A549 (cell line): ENCODE data around the gene HUS1B.

ENCODE experiments used
- CEBPB ChIP-seq, 2 experiments: fragments of >200 bp in 1 of 2; sonication (Bioruptor Twin) in 1 of 2; formaldehyde crosslinking in 1 of 2; IDR thresholded peaks; 2 replicates each; pipeline ENCODE4 v1.6.1; 2012 to 2016
- CHD2 ChIP-seq: fragments of 150-350 bp; IDR thresholded peaks from 2 replicates; pipeline ENCODE4 v1.6.1; 2014; ENCODE audit warnings: low read length; ENCODE audit not compliant: partially characterized antibody
- JUN ChIP-seq, 2 experiments: fragments of >200 bp; sonication (Bioruptor Twin); formaldehyde crosslinking; IDR thresholded peaks; 2 replicates in 1 of 2; 3 replicates in 1 of 2; pipeline ENCODE4 v1.6.1; 2016 to 2017
- POLR2A ChIP-seq: IDR thresholded peaks from 2 replicates; pipeline ENCODE4 v1.6.1; 2012; ENCODE audit warnings: mild to moderate bottlenecking, low read length
- RFX5 ChIP-seq: fragments of 450-650 bp; IDR thresholded peaks from 2 replicates; pipeline ENCODE4 v1.7.1; 2014; ENCODE audit warnings: antibody characterized with exemption, mild to moderate bottlenecking, moderate library complexity
- ZFP36 ChIP-seq: fragments of 450-650 bp; IDR thresholded peaks from 2 replicates; pipeline ENCODE4 v1.6.1; 2014; ENCODE audit warnings: borderline replicate concordance; ENCODE audit not compliant: partially characterized antibody
- TF ChIP-seq, protein P1 (sequence below): fragments of >200 bp; sonication (Bioruptor Twin); formaldehyde crosslinking; IDR thresholded peaks from 3 replicates; pipeline ENCODE4 v1.5.1; 2016
- TF ChIP-seq, protein P2 (sequence below): fragments of 150-350 bp; IDR thresholded peaks from 2 replicates; pipeline ENCODE4 v1.6.1; 2014; ENCODE audit warnings: low read depth, mild to moderate bottlenecking, low read length
- TF ChIP-seq, protein P3 (sequence below): fragments of 200-600 bp; sonication (generic); IDR thresholded peaks from 2 replicates; pipeline ENCODE4 v1.6.1; 2016; ENCODE audit warnings: antibody characterized with exemption, mild to moderate bottlenecking, moderate library complexity
- TF ChIP-seq, protein P4 (sequence below): fragments of 450-650 bp; IDR thresholded peaks from 2 replicates; pipeline ENCODE4 v1.6.1; 2014; ENCODE audit warnings: antibody characterized with exemption
- TF ChIP-seq, protein P5 (sequence below): fragments of >200 bp; sonication (Bioruptor Twin); formaldehyde crosslinking; IDR thresholded peaks from 3 replicates; pipeline ENCODE4 v1.6.1; 2016
- TF ChIP-seq, protein P6 (sequence below): IDR thresholded peaks from 2 replicates; pipeline ENCODE4 v1.6.1; 2012
- TF ChIP-seq, protein P7 (sequence below): IDR thresholded peaks from 2 replicates; pipeline ENCODE4 v1.6.1; 2012

DNA sequence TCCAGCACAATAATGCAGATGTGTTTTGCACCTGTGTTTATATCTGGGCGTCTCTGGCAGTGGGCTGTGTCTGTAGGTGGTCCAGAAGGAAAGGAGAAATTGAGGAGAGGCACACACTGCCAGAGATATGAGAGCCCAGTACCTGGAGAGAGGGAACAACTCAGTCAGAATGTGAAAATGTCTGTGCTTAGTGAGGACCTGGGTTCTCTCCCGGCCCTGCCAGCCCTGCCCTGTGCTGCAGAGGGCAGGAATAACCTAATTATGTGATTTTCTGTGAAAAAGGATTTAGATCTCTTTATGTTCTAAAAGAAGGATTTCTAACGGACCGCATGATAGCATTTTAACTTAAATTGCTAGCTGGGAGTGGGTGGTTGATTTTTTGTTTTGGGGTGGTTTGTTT lies 44.3 kb upstream of the HUS1B start:
- TF ChIP-seq ZFP36 (no peak), CHD2 (no peak), JUN (IDR thresholded peaks at IDR 0.05) (no peak), RFX5 (no peak), POLR2A (no peak), CEBPB (IDR thresholded peaks at IDR 0.05) (no peak)
- TF ChIP-seq, protein P1, sequence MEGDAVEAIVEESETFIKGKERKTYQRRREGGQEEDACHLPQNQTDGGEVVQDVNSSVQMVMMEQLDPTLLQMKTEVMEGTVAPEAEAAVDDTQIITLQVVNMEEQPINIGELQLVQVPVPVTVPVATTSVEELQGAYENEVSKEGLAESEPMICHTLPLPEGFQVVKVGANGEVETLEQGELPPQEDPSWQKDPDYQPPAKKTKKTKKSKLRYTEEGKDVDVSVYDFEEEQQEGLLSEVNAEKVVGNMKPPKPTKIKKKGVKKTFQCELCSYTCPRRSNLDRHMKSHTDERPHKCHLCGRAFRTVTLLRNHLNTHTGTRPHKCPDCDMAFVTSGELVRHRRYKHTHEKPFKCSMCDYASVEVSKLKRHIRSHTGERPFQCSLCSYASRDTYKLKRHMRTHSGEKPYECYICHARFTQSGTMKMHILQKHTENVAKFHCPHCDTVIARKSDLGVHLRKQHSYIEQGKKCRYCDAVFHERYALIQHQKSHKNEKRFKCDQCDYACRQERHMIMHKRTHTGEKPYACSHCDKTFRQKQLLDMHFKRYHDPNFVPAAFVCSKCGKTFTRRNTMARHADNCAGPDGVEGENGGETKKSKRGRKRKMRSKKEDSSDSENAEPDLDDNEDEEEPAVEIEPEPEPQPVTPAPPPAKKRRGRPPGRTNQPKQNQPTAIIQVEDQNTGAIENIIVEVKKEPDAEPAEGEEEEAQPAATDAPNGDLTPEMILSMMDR: no peak
- TF ChIP-seq, protein P2, sequence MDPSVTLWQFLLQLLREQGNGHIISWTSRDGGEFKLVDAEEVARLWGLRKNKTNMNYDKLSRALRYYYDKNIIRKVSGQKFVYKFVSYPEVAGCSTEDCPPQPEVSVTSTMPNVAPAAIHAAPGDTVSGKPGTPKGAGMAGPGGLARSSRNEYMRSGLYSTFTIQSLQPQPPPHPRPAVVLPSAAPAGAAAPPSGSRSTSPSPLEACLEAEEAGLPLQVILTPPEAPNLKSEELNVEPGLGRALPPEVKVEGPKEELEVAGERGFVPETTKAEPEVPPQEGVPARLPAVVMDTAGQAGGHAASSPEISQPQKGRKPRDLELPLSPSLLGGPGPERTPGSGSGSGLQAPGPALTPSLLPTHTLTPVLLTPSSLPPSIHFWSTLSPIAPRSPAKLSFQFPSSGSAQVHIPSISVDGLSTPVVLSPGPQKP: no peak
- TF ChIP-seq, protein P3, sequence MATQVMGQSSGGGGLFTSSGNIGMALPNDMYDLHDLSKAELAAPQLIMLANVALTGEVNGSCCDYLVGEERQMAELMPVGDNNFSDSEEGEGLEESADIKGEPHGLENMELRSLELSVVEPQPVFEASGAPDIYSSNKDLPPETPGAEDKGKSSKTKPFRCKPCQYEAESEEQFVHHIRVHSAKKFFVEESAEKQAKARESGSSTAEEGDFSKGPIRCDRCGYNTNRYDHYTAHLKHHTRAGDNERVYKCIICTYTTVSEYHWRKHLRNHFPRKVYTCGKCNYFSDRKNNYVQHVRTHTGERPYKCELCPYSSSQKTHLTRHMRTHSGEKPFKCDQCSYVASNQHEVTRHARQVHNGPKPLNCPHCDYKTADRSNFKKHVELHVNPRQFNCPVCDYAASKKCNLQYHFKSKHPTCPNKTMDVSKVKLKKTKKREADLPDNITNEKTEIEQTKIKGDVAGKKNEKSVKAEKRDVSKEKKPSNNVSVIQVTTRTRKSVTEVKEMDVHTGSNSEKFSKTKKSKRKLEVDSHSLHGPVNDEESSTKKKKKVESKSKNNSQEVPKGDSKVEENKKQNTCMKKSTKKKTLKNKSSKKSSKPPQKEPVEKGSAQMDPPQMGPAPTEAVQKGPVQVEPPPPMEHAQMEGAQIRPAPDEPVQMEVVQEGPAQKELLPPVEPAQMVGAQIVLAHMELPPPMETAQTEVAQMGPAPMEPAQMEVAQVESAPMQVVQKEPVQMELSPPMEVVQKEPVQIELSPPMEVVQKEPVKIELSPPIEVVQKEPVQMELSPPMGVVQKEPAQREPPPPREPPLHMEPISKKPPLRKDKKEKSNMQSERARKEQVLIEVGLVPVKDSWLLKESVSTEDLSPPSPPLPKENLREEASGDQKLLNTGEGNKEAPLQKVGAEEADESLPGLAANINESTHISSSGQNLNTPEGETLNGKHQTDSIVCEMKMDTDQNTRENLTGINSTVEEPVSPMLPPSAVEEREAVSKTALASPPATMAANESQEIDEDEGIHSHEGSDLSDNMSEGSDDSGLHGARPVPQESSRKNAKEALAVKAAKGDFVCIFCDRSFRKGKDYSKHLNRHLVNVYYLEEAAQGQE: no peak
- TF ChIP-seq, protein P4, sequence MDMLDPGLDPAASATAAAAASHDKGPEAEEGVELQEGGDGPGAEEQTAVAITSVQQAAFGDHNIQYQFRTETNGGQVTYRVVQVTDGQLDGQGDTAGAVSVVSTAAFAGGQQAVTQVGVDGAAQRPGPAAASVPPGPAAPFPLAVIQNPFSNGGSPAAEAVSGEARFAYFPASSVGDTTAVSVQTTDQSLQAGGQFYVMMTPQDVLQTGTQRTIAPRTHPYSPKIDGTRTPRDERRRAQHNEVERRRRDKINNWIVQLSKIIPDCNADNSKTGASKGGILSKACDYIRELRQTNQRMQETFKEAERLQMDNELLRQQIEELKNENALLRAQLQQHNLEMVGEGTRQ: no peak
- TF ChIP-seq, protein P5, sequence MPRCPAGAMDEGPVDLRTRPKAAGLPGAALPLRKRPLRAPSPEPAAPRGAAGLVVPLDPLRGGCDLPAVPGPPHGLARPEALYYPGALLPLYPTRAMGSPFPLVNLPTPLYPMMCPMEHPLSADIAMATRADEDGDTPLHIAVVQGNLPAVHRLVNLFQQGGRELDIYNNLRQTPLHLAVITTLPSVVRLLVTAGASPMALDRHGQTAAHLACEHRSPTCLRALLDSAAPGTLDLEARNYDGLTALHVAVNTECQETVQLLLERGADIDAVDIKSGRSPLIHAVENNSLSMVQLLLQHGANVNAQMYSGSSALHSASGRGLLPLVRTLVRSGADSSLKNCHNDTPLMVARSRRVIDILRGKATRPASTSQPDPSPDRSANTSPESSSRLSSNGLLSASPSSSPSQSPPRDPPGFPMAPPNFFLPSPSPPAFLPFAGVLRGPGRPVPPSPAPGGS: no peak
- TF ChIP-seq, protein P6, sequence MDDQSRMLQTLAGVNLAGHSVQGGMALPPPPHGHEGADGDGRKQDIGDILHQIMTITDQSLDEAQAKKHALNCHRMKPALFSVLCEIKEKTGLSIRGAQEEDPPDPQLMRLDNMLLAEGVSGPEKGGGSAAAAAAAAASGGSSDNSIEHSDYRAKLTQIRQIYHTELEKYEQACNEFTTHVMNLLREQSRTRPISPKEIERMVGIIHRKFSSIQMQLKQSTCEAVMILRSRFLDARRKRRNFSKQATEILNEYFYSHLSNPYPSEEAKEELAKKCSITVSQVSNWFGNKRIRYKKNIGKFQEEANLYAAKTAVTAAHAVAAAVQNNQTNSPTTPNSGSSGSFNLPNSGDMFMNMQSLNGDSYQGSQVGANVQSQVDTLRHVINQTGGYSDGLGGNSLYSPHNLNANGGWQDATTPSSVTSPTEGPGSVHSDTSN: no peak
- TF ChIP-seq, protein P7, sequence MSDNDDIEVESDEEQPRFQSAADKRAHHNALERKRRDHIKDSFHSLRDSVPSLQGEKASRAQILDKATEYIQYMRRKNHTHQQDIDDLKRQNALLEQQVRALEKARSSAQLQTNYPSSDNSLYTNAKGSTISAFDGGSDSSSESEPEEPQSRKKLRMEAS: no peak
